Upper lobe of left lung (tissue), 6 donors: ENCODE results near the gene GAB2. TPM values are rescaled to one million over a fixed set of nuclear protein-coding genes. Genes with fewer than 3 reads are reported as not detected.
A peak's percentile ranks its signal among the peaks of the same experiment; 100 is the strongest.

Source experiments
- ATAC-seq, 2 donors: fragments of 200-7000 bp; cut with Tn5 transposase; one replicate each; pipeline ENCODE4 v1.9.1; 2022; ENCODE audit warnings: mild to moderate bottlenecking in 2 of 2, moderate library complexity in 2 of 2; ENCODE audit not compliant: low FRiP score in 2 of 2
- DNase-seq, 2 donors: peaks; one replicate each; pipeline ENCODE4 v3.0.0-alpha.2; 2019 to 2020
- H3K27ac ChIP-seq, 4 donors: fragments of 200-600 bp; sonication (generic); one replicate each; pipeline ENCODE4 v1.5.1; 2016 to 2019
- H3K27me3 ChIP-seq, 4 donors: fragments of 200-600 bp; sonication (generic); one replicate each; pipeline ENCODE4 v1.5.1; 2017 to 2019
- H3K36me3 ChIP-seq, 4 donors: fragments of 200-600 bp; sonication (generic); one replicate each; pipeline ENCODE4 v1.5.1; 2016 to 2019
- H3K4me1 ChIP-seq, 4 donors: fragments of 200-600 bp; sonication (generic); one replicate each; pipeline ENCODE4 v1.5.1; 2018 to 2019
- H3K4me3 ChIP-seq, 4 donors: fragments of 200-600 bp; sonication (generic); one replicate each; pipeline ENCODE4 v1.5.1; 2017 to 2019; ENCODE audit warnings: mild to moderate bottlenecking in 2 of 4, moderate library complexity in 1 of 4
- H3K9me3 ChIP-seq, 4 donors: fragments of 200-600 bp; sonication (generic); one replicate each; pipeline ENCODE4 v1.5.1; 2018 to 2019
- CTCF ChIP-seq, 6 experiments: fragments of 450-650 bp in 4 of 6; fragments of 200-600 bp in 2 of 6; sonication (generic) in 2 of 6; IDR thresholded peaks; one replicate each; pipeline ENCODE4 v1.5.1; 2016 to 2019; ENCODE audit warnings: antibody characterized with exemption in 6 of 6
- EP300 ChIP-seq, 4 donors: sonication (generic); formaldehyde crosslinking; IDR thresholded peaks; one replicate each; pipeline ENCODE4 v1.5.1; 2017; ENCODE audit warnings: antibody characterized with exemption in 4 of 4, control low read depth in 2 of 4
- POLR2A ChIP-seq, 4 donors: fragments of 450-650 bp; IDR thresholded peaks; one replicate each; pipeline ENCODE4 v1.5.1; 2016 to 2017; ENCODE audit warnings: antibody characterized with exemption in 4 of 4, mild to moderate bottlenecking in 2 of 4
- POLR2AphosphoS5 ChIP-seq, 2 donors: sonication (generic); formaldehyde crosslinking; IDR thresholded peaks; one replicate each; pipeline ENCODE4 v1.5.1; 2017; ENCODE audit warnings: antibody characterized with exemption in 2 of 2
- WGBS, 2 donors: methylation state at CpG; one replicate each; pipeline ENCODE4 v1.1.5; 2017 to 2018; 5-methylcytosine and 5-hydroxymethylcytosine counted together
- total RNA-seq, 6 donors: library from RNA; depleted of rRNA in 4 of 6; stranded (reverse); fragments of >200 nt in 4 of 6; gene quantifications; one replicate each; pipeline versions ENCODE4 v1.1.0 to v1.2.1, GENCODE V29; 2016 to 2021
- donor health status: DM: no; HTN: no; CAD: no; lungs with moderate emphysema.
- donor health status: DM: no; HTN: yes; CAD: no; lungs with severe emphysema.

GAB2 gene
- total RNA-seq, 6 donors from 2014 or later = 40.9 to 76.6 (median 50.4) TPM

GRCh38 chr11:78268591-78269410 lies 148.8 kb downstream of the GAB2 start:
- Histone ChIP-seq H3K9me3 (peaks cover 0 to 8% (median 6%) of the 10 kb centered on the region in 4 donors), H3K27ac (peak overlapping the region; percentile 15 to 75 (median 28)), H3K36me3 (peaks cover 0 to 19% (median 2%) of the 10 kb centered on the region in 4 donors), H3K4me1 (peaks cover 4 to 21% (median 9%) of the 10 kb centered on the region in 4 donors), H3K27me3 (no peaks in the 10 kb centered on the region), H3K4me3 (no peak overlapping the region)
- 79 to 83% methylated on average over 7 of the region's 7 CpGs for WGBS, 2 donors
- ATAC-seq (peak in 1 of 2 donors; percentile 95), DNase-seq (no peak)
- TF ChIP-seq EP300 (IDR thresholded peaks at IDR 0.05) = no peak
- no peak for TF ChIP-seq CTCF (IDR thresholded peaks at IDR 0.05)
- no peak for TF ChIP-seq POLR2AphosphoS5 (IDR thresholded peaks at IDR 0.05)
- no peak for TF ChIP-seq POLR2A (IDR thresholded peaks at IDR 0.05)

DNA sequence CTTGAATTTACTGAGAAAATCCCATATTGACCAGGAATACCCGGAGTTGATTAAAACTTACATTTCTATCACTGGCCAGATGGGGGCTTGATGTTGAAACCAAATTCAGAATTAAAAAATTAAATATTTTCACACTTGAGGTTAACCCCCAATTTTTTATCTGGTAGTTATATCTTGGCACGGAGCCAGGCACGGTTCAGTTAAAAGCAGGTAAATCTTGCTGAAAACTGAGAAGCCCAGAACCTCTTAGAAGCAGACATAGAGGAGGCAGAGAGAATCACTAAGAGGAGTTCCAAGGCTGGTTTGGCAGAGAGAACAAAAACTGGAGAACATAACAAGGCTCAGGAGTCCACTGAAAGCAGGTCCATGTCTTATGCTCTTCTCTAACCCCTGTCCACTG lies 151.2 kb downstream of the GAB2 start:
- no peak overlapping the region for H3K4me3 ChIP-seq
- H3K27me3 ChIP-seq = no peaks in the 10 kb centered on the region
- peak overlapping the region in 3 of 4 donors; percentile 9 to 32 (median 13) for H3K27ac ChIP-seq
- no peak for TF ChIP-seq CTCF (IDR thresholded peaks at IDR 0.05)
- no peak for TF ChIP-seq EP300 (IDR thresholded peaks at IDR 0.05)
- no peak for TF ChIP-seq POLR2AphosphoS5 (IDR thresholded peaks at IDR 0.05)
- TF ChIP-seq POLR2A (IDR thresholded peaks at IDR 0.05) = no peak
- H3K9me3 ChIP-seq = no peaks in the 10 kb centered on the region
- ATAC-seq (no peak), DNase-seq (no peak)
- no peaks in the 10 kb centered on the region for H3K36me3 ChIP-seq
- 49 to 56% methylated on average over 3 of the region's 3 CpGs for WGBS, 2 donors
- peaks cover 4 to 32% (median 9%) of the 10 kb centered on the region in 4 donors for H3K4me1 ChIP-seq

GRCh38 chr11:78265326-78265725 lies 152.3 kb downstream of the GAB2 start:
- DNase-seq = no peak
- Histone ChIP-seq H3K4me3 (no peak overlapping the region), H3K4me1 (peaks cover 4 to 36% (median 9%) of the 10 kb centered on the region in 4 donors), H3K27ac (no peak overlapping the region), H3K9me3 (no peaks in the 10 kb centered on the region), H3K27me3 (no peaks in the 10 kb centered on the region), H3K36me3 (no peaks in the 10 kb centered on the region)
- TF ChIP-seq POLR2AphosphoS5 (IDR thresholded peaks at IDR 0.05) = no peak
- TF ChIP-seq EP300 (IDR thresholded peaks at IDR 0.05) = no peak
- TF ChIP-seq CTCF (IDR thresholded peaks at IDR 0.05) = no peak
- TF ChIP-seq POLR2A (IDR thresholded peaks at IDR 0.05) = no peak
- 70 to 89% methylated on average over 3 of the region's 3 CpGs for WGBS, 2 donors
- ATAC-seq = no peak

DNA sequence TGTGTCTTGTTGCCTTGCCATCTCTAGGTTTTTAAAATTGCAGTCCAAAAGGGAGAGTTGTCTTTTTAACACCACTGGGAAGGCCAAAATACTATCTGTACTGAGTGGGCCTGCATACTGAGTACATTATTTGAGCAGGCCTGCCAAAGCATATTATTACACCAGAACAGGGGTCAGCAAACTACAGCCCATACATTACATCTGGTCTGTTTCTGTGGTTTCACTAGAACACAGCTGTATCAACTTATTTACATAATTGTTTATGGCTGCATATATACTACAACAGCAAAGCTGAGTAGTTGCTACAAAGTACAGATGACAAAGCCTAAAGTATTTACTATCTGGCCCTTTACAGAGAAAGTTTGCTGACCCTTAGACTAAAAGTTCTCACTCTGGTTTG lies 154.9 kb downstream of the GAB2 start:
- TF ChIP-seq CTCF (IDR thresholded peaks at IDR 0.05) (no peak), EP300 (IDR thresholded peaks at IDR 0.05) (no peak), POLR2A (IDR thresholded peaks at IDR 0.05) (no peak), POLR2AphosphoS5 (IDR thresholded peaks at IDR 0.05) (no peak)
- Histone ChIP-seq H3K27me3 (no peaks in the 10 kb centered on the region), H3K27ac (no peak overlapping the region), H3K4me1 (peaks cover 7 to 29% (median 8%) of the 10 kb centered on the region in 4 donors), H3K9me3 (no peaks in the 10 kb centered on the region), H3K4me3 (no peak overlapping the region), H3K36me3 (no peaks in the 10 kb centered on the region)
- ATAC-seq (no peak), DNase-seq (no peak)
